ENCODE measurements around the gene TLE4.

DNA sequence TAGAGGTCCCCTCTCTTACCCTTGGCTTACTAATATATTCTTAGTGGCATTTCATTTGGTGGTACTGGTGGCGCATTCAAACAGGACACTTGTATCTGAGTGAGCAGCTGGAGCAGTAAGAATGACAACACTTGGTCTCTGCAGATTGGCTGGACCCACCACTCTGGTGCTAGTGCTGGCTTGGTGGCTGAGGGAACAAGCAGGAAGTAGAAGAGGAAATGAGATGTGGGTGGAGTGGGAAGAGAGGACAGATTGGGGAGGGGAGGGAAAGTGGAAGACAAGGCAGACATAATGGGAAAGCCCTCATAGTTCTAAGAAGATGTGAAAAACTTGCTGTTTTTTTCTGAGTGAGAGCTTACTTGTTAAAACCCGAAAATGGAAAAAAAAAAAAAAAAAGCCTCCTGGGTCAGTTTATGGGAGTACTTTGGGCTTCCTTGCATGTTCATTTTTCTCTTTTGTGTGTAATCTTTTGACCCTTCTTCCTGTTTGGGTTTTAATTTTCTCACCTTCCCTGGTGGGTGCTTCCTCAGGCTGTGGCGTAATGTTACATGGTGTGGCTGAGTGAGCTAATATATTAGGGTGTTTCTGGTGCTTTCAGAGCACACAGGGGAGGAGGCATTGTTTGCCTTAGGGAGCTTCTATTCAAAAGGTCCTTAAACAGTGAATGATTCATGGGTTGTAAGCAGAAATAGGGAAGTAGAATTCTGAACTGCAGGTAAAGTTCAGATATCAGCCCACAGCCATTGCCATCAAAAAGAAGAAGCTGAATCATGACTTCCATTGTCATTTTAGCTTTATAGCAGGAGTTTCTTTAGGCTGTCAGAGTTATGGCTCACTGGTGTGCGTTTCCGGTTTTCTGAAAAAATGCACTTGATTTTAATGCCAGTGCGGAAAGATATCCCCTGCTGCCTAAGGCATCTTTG, 52.3 kb downstream of the TLE4 start:
- TF ChIP-seq POLR2A (IDR thresholded peaks at IDR 0.05): no peak
- TF ChIP-seq, protein P1, sequence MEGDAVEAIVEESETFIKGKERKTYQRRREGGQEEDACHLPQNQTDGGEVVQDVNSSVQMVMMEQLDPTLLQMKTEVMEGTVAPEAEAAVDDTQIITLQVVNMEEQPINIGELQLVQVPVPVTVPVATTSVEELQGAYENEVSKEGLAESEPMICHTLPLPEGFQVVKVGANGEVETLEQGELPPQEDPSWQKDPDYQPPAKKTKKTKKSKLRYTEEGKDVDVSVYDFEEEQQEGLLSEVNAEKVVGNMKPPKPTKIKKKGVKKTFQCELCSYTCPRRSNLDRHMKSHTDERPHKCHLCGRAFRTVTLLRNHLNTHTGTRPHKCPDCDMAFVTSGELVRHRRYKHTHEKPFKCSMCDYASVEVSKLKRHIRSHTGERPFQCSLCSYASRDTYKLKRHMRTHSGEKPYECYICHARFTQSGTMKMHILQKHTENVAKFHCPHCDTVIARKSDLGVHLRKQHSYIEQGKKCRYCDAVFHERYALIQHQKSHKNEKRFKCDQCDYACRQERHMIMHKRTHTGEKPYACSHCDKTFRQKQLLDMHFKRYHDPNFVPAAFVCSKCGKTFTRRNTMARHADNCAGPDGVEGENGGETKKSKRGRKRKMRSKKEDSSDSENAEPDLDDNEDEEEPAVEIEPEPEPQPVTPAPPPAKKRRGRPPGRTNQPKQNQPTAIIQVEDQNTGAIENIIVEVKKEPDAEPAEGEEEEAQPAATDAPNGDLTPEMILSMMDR (IDR thresholded peaks at IDR 0.05): no peak
